HG02884 (cell line): ENCODE results near the gene UVRAG.

Experiments used
- ATAC-seq: cut with Tn5 transposase; IDR thresholded peaks from one replicate; pipeline ENCODE4 v1.9.1; 2021; ENCODE audit warnings: mild to moderate bottlenecking, moderate library complexity; ENCODE audit not compliant: unreplicated experiment

UVRAG gene

DNA sequence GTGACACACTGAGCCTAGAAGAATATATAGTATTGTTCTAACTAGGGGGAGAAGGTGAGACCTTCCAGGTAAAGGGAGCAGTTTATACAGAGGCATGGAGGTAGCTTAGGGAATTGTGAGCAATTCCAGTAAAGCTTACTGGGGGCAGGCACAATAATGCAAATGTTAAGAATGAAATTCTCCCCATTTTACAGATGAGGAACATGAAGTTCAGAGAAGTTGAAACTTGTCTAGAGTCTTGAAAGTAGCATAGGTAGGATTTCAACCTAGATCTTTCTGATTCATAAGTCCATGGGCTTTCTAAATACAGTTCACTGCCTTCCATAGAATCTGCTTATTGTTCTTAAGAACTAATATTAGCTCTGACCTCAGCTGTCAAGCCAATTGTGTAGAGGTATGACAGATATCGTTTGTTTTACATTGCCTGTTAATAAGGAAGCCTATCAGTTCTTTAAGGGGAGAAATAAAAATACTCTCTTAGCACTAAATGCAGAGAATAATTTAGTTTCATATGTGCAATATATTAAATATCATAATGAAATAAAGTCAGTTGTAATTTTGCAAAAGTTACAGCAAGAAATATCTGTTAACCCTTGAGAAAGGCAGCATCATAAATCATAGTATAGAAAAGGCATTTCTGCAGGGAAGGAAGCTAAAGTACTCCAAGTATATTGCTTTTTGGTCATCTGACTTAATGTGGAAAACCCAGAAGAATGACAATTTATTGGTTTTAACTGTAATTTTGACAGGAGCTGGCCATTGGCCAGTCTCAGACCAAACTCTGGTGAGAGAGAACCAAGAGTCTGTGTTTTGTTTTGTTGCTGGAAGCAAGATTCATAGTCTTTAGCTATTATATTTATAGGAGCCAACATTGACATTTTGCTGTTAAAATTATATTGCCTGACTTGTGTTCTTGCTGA lies 181.8 kb downstream of the UVRAG start:
- no peak for ATAC-seq

DNA sequence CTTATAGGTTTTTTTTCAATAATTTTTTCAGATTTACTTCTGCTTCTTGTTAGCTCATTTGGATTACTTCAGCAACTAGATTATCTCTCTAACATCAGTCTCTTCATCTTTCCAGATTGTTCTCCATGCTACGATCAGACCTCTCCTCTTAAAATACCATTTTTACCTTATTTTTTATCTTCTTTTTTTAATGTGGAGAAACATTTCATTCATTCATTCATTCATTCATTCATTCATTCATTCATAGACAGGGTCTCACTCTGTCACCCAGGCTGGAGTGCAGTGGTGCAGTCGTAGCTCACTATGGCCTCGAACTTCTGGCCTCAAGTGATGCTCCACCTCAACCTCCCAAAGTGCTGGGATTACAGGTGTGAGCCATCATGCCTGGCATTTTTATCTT lies 189.4 kb downstream of the UVRAG start:
- no peak for ATAC-seq

DNA sequence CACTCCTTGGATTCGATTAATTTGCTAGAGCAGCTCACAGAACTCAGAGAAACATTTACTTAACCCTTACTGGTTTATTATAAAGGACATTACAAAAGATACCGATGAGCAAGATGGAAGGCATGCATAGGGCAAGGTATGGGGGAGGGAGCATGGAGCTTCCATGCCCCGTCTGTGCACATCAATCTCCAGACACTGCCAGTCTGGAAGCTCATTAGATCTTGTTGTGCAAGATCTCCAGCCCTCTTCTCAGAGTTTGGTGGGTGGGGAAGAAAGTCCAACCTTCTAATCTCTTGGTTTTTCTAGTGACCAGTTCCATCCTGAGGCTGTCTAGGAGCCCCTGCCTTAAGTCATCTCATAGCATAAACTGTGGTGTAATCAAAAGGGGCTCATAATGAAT lies 190.7 kb downstream of the UVRAG start:
- no peak for ATAC-seq

DNA sequence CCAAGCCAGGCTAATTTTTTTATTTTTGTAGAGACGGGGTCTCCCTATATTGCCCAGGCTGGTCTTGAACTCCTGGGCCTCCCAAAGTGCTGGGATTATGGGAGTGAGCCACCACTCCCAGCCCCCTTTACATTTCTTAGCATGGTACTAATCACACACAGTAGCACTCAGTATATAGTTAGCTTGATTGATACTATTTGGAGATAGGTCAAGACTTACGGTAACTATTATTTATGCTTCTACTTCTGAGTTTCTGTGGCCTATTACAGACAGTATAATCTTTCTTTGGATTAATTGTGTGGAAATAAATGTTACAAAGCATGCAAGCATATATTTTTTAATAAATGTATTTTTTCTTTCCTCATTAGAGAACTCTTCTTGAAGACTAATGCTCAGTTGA lies 192.2 kb downstream of the UVRAG start:
- ATAC-seq: no peak

DNA sequence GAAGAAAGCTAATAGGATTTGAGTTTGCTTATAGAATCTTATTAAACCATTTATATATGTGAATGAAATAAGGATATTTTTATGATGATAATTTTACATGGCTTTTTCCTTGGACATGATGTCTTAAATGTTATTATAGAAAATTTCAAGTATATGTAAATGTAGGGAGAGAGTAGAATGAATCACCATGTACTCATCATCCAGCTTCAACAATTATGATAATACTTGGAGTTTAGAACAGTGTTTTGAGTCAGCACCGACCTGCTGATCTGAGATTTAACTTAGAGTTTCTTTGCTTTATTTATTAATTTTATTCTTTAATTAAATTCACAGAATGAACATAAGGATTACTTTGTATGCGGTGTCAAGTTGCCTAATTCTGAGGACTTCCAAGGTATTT lies 193.5 kb downstream of the UVRAG start:
- ATAC-seq: no peak

DNA sequence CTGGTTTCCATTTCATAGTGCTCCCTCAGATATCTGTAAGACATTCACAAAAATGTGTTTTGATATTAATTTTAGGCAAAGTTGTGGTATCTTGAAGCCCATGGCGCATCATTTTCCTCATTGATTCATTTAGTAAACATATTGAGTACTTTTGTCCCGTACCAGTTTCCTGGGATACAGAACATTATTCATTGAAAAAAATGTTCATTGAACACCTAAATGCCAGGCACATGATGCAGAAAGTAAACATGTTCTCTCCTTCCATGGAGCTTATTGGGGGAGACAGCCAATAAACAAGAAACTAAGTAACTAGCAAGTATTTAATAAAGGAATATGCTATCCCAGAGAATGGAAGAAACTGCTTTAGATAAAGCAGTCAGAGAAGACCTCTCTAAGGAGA lies 195.0 kb downstream of the UVRAG start:
- ATAC-seq: no peak

DNA sequence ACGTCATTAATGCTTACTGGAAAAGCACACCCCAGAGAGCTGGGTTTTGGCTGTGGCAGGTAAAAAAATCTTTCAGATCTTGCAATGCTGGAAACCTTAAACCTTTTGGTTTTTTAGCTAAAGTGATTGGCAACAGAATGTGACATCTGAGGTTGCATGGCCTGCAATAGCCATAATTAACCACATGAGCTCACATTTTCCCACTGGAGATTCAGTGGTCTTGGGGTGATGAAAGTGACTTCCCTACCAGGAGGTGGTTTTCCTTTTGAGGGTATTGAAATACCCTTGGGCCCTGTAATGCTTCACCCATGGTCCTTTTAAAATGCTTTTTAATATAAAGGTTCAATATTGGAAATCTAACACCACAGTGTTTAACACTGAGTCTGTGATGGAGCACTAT lies 198.5 kb downstream of the UVRAG start:
- no peak for ATAC-seq

DNA sequence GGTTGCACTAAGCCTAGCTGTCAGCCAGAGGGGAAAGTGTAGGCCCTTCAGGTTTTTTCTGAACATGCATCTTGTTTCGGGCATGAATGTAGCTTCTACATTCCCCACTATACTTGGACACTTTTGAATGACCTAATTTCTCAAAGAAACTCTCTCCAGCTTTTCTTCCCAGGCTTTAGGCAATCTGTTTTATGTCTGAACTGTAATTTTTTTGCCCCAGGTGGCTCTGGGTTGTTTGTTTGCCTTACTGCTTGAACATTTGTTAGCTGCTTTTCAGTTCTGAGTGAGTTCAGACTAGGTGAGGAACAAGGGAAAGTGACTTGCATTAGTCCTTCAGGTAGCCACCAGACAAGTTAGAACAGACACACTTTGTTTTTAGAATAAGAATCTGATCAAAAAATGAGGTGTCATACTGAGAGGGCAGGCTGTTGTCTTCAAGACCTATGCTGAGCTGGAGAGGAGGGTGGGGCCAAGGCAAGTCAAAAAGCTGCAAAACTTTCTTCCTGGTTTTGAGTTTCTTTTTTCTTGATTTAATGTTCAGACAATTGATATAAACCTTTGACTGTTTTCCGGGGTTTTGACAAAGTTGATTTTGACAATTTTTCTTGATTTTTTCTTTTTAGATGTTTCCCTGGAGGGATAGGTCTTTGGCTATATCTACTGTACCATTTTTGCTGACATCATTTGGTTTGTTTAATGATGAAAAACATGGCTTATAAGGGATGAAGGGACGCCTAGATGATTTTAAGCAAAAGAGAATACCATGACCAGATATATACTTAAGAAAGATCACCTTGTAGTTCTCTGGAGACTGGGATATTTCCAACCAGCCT lies 208.4 kb downstream of the UVRAG start:
- no peak for ATAC-seq

DNA sequence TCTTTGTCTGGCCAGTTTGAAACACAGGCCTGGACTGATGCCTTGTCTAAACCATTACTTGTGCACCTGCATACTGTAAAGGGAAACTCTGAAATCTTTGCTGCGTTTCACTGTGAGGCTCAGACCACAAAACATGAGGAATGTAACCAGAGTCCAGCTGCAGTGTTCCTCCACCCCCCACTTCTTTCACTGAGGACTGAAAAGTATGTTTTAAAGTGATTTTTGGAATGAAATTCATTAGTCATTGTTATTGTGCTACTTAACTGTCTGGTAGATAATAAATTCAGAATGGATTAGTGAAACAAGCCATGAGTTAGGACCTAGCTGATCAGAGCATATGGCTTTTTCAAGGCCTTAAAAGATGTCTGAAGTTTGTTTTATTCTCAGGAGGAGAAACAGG lies 210.1 kb downstream of the UVRAG start:
- ATAC-seq: no peak

DNA sequence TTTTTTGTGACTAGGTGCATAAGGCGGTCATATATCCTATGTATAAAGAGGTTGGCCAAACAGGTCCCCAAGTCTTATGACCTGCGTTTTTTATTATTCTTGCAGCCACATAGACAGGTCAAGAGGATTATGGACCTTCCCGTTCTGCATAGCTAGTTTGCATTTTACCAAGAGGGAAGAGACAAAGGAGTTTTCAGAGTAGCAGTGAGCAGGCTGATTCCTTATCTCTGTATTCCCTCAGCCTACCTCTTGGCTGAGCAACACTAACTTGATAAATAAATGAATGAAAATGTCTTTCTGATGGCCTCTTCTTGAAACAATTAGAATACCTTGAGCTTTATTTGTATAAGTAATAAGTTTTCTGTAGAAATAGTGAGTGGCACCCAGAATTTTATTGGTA lies 210.8 kb downstream of the UVRAG start:
- ATAC-seq: no peak

DNA sequence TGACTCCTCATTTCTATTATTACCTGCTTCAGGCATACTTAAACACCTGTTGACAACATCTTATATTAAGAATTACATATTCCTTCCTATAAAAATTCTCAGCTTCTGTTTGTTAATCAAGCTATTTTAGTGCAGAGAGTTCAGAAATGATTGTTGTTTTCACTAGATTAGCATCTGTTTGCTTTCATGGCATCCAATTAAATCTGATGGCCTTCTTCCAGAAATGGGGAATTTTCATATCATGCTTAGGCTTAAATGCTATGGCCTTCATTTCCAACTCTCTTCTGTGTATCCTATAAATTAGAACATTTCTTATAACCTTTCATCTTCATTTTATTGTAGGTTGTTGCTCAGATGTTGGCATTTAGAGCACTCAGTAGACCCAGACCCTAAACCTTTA lies 211.3 kb downstream of the UVRAG start:
- ATAC-seq: no peak

DNA sequence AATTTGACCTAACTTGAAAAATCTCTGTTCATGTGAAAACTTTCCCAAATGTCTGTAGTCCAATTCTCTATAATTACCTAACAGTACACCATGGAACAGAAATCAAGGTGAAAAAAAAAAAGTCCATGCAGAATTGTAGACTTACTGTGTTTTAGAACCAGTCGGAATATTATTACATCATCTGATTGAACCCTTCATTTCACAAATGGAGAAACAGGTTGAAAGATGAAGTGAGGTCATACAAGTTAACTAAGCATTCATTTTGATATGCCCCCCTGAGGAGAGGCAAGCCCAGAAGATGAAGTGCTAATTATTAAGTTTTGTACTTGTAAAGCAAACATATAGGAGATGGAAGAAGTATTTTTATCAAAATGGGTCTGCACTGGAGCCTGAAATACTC lies 211.9 kb downstream of the UVRAG start:
- ATAC-seq: no peak

DNA sequence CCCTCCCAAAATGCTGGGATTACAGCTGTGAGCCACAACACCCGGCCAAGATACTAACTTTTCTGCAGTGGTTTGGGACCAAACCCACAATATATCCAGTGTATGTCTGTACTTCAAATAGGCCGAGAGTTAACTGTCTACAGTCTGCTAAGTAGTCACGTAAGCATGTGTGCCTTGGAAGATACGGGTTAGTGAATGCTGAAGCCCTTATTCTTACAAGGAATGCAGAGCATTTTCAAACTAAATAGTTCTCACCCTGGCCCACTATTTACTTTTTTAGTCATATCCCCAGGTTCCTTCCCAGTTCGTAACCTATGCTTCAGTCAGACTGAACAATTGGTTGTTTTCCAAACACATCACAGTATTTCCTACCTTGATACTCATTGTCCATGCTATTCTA lies 215.3 kb downstream of the UVRAG start:
- ATAC-seq: no peak

DNA sequence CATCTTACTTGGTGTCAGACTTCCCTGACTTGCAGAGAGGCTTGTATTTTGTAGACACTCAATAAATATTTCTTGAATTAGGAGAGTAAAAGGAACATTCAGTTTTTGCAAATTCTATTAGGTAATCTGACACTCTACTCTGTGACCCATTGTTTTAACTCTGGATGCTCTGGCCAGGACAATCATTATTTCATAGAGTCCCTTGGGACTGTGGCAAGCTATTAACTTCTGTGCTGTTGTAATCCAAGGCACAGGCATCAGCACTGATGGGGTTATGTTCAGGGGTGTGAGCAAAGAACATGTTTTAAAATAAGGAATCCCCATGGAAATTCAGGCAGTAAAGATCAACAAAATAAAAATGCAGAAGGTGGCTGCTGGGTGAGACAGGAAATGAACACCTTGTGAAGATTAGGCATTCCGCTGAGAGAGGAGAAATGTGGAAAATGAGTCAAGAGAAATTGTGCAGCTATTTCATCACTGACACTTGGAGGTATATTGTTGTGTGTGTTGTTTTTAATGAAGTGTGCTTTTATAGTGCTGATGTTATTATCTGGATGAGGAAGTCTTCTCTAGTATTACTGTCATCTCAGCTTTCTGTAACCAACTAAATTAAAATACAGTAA lies 216.1 kb downstream of the UVRAG start:
- no peak for ATAC-seq

DNA sequence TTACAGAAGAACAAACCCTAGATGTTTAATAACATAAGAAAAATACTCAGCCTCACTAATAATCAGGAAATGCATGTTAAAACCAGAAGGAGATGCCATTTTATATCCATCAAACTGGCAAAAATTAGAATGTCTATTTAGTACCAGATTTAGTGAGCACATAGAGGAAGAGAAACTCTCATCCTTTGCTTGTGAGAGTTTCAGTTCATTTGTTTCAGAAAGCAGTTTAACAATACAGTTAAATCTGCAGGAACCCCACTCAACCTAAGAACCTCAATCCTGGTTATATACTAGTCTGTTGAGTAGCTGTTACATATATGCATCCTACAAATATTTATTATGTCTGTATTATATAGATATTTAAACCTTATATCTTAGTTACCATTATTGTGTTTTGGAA lies 218.7 kb downstream of the UVRAG start:
- no peak for ATAC-seq

DNA sequence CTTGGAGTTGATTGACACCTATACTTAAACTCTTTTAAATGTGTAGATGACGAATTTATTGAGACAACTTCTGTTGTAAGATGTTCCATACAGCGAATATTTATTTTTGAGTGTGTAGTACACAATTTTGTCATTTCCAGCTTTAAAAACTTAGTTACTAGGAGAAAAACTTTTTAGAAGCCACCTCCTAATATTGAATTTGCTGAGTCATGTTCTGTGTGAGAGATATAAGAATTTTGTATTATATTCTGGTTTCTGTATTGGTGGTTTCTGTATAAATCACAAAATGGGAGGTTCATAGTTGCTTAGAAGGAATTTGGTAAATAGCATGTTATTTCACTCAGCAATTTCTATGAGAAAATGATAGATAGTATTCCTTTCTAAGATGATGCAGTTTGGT lies 220.0 kb downstream of the UVRAG start:
- ATAC-seq: no peak

DNA sequence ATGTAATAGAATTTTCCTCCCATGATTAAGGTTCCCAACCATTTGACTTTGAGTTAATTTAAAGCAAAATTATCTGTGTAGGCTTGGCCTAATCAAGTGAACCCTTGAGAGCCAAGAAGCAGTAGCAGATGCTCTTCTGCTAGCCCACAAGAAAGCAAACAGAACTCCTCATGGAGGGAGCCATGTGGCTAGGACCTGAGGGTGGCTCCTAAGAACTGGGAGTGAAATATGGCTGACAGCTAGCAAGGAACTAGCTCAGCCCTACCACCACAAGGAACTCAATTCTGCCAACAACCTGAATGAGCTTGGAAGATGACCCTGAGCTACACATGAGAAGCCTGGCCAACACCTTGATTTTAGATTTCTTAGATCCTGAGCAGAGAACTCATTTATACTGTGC lies 223.6 kb downstream of the UVRAG start:
- ATAC-seq: no peak

DNA sequence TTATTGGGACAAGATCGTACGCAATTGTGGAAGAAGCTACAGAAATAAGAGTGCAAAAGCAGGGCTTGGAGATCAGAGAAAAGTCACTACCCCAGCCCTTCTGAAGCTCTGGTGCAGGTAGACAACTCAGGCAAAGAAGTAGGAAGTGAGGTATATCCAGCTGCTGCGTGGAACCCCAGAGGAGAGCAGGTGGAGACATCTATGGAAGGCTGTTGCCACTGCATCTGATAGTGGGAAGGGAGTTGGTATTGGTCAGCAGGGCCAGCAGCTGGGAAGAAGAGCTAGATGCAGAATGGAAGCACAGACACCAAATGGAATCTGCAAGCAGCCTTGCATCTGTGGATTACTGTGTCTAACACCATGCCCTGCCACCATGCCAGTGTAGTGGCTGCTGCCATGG lies 226.2 kb downstream of the UVRAG start:
- ATAC-seq: no peak

DNA sequence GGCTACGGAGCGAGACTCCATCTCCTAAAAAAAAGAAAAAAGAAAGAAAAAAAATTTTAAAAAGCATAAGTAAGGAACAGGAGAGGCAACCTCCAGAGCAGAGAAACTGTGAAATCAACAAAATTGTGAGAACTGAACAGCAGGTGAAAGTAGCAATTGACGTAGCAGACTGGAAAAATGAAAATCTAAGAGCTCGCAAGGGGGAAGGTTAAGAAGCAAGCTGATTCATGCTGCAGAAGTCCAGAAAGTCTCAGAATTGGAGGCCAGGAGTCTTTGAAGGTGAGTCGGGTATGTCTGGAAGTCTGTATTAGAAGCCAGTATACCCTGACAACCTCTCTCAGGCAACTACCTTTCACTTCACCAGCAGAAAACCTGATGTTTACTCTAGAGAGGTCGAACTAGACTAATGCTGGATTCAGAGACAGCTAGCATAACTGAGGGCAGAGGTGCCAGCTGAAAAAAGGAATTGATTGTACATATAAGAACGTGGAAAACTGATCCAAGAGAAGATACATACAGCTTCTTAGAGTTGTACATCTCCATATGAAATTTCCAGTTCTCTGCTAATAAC lies 229.8 kb downstream of the UVRAG start:
- no peak for ATAC-seq

DNA sequence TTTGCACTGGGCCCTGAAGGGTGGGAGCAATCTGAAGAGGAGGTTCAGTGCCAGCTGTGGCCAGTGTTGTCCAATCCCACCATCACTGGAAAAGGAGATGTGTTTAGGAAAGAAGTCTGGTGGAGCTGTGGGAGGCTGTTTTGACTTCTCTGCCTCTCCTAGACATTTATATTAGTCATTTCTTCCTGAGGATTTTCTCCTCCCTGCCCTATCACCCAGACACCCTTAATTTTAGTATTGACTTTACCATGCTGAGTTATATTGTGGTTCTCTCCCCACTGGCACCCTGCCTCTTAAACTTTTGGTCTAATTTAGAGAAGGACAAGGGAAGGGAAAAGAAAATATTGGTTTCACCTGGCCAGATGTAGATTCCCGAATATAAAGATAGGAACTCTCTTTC lies 232.2 kb downstream of the UVRAG start:
- ATAC-seq: no peak

DNA sequence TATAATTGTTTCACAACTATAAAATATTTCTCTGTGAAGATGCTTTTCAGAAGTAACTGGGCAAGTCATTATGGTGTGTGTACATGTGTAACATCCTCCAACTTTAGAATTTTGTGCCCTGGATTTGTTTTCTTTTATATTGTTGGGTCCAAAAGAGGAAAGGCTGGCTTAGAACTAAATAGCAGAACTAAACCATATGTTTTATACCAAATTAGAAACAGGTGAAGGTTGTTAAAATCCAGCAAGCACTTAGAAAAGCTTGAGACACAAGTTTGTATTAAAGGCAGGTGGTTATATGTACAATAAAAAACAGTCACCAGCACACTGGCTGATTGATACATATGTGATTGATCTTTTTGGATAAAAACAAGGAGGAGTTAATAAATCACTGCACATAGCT lies 232.8 kb downstream of the UVRAG start:
- no peak for ATAC-seq
